ENCODE results near the gene SLC4A1AP.
"Not testable (repeated sequence)": the region's sequence is repeated elsewhere in the genome, so short reads cannot be mapped to it uniquely, and the experiment has no call there.

The SLC4A1AP gene

DNA sequence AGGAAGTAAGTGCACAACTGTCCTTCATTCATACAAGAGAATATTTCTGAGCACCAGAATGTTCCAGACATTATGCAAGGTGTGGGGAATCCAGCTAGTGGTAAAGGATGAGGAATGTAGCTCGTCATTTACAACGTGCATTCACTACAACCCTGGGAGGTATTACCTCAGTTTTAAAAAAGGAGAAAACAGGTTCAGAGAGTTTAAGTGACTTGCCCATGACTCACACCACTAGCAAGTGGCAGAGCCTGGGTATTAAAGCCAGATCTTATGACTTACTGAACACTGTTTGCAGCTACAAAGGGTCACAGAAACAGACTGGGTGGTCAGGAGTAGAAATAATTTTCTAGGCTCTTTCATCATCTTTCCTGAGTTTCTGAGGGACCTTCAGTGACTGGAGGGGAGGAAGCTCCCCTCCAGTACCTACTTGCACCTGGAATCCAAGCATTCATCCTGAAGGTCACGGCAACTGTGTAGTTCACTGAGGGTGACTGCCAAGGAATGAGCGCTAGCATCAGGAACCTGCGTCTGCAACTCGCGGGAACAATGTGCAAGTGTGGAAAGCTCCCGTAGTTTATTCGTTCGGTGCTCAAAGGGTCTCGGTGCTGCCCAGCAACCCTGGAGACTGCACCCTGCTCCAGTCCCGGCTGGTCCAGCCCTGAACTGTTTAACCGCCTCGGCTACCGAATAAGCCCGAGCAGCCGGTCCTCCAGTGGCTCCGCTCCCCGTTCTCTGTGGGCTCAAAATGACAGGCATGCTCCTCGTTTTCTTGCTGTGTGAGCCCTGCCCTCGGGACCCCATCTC, 35.5 kb upstream of the SLC4A1AP start:
- peak overlapping the region; percentile 72 for H3K4me3 ChIP-seq (ENCODE audit: low read length)
- TF ChIP-seq, protein P1, sequence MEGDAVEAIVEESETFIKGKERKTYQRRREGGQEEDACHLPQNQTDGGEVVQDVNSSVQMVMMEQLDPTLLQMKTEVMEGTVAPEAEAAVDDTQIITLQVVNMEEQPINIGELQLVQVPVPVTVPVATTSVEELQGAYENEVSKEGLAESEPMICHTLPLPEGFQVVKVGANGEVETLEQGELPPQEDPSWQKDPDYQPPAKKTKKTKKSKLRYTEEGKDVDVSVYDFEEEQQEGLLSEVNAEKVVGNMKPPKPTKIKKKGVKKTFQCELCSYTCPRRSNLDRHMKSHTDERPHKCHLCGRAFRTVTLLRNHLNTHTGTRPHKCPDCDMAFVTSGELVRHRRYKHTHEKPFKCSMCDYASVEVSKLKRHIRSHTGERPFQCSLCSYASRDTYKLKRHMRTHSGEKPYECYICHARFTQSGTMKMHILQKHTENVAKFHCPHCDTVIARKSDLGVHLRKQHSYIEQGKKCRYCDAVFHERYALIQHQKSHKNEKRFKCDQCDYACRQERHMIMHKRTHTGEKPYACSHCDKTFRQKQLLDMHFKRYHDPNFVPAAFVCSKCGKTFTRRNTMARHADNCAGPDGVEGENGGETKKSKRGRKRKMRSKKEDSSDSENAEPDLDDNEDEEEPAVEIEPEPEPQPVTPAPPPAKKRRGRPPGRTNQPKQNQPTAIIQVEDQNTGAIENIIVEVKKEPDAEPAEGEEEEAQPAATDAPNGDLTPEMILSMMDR (IDR thresholded peaks at IDR 0.05; ENCODE audit: insufficient read depth, low read depth, low read length, missing control alignments), result no peak
- DNase-seq (ENCODE audit: low read depth), result peak; percentile 96

- H3K4me3 ChIP-seq (ENCODE audit: low read length), result peak within 1 kb of the TSS; percentile 72
- peak; percentile 95 for DNase-seq (ENCODE audit: low read depth)
- TF ChIP-seq, protein P1 (IDR thresholded peaks at IDR 0.05; ENCODE audit: insufficient read depth, low read depth, low read length, missing control alignments), result no peak
Observed at GRCh38 chr2:27628767-27629709, 34.7 kb upstream of the SLC4A1AP start, which contains the start of the genes CCDC121 and GPN1. Gene CCDC121, minus strand, starts transcription at chr2:27629012. Its CDS starts 1,213 bp downstream, at chr2:27627799. Gene GPN1, plus strand, starts transcription at chr2:27629050. Its CDS starts 9 bp downstream, at chr2:27629059.

DNA sequence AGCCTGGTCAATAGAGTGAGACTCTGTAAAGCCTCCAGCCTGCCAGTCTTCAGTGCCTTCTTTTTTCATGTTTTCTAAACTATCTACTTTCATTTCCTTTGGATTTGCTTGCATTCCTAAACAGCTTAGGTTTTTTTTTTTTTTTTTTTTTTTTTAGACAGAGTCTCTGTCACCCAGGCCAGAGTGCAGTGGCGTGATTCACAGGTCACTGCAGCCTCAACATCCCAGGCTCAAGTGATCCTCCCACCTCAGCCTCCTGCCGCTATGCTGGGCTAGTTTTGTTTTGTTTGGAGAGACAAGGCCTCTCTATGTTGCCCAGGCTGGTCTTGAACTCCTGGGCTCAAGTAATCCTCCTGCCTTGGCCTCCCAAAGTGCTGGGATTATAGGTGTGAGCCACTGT, 33.4 kb upstream of the SLC4A1AP start:
- not testable (repeated sequence) for H3K4me3 ChIP-seq (ENCODE audit: low read length); DNase-seq (ENCODE audit: low read depth)

GRCh38 chr2:27634291-27634690, 29.4 kb upstream of the SLC4A1AP start:
- DNase-seq (ENCODE audit: low read depth), result no peak
- TF ChIP-seq, protein P1 (IDR thresholded peaks at IDR 0.05; ENCODE audit: insufficient read depth, low read depth, low read length, missing control alignments), result no peak
- no peak overlapping the region for H3K4me3 ChIP-seq (ENCODE audit: low read length)

DNA sequence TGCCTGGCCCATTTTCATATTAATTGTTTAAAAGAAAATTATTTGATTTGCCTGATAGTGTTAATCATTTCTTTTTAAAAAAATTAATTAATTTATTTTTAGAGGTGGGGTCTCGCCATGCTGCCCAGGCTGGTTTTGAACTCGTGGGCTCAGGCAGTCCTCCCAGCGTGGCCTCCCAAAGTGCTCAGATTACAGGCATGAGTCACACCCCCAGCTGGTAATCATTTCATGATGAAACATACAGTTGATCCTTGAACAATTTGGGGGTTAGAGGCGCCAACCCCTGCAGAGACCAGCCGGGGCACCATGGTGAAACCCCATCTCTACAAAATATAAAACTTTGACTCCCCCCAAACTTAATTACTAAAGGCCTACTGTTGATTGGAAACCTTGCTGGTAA, 26.9 kb upstream of the SLC4A1AP start:
- TF ChIP-seq, protein P1 (IDR thresholded peaks at IDR 0.05; ENCODE audit: insufficient read depth, low read depth, low read length, missing control alignments), result no peak
- no peak overlapping the region for H3K4me3 ChIP-seq (ENCODE audit: low read length)
- peak; percentile 36 for DNase-seq (ENCODE audit: low read depth)

DNA sequence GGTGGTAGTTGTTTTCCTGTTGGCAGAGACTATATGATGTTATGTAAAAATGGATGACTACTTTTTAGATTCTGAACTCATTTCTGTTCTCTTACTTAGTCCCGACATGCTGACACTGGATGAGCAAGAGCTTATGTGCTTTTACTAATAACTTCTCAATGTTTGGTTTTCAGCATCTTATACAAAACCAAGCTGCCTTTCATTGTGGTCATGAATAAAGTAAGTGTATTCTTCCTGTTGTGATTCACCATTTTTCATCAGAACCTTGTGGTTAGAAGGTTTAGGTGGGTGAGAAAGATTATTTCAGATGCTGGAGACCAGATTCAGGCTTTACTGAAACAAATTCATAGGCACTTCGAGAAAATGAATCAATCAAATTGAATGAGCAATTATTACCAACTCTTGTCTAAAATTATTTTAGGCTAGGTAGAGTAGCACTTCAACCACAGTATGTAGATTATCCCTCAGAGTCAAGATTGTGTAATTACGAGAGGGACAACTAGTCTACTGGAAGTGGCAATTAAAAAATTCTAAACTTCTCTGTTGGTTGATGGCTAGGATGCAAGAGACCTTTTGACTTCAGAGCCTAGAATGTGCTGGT, 25.6 kb upstream of the SLC4A1AP start:
- DNase-seq (ENCODE audit: low read depth), result peak; percentile 94
- TF ChIP-seq, protein P1 (IDR thresholded peaks at IDR 0.05; ENCODE audit: insufficient read depth, low read depth, low read length, missing control alignments), result no peak
- no peak overlapping the region for H3K4me3 ChIP-seq (ENCODE audit: low read length)

GRCh38 chr2:27638709-27639108, 25.0 kb upstream of the SLC4A1AP start:
- TF ChIP-seq, protein P1 (IDR thresholded peaks at IDR 0.05; ENCODE audit: insufficient read depth, low read depth, low read length, missing control alignments), result no peak
- no peak overlapping the region for H3K4me3 ChIP-seq (ENCODE audit: low read length)
- DNase-seq (ENCODE audit: low read depth), result peak; percentile 54

Data from epithelial cell of esophagus (primary cell).